Activated naive CD8-positive, alpha-beta T cell treated with anti-CD3 and anti-CD28 coated beads, Interleukin-2, amount 10 ng/mL, durations not matched to agents 7 days and 5 days (primary cell): Measurements from ENCODE around the gene SCART1. TPM values are rescaled to one million over a fixed set of nuclear protein-coding genes. Genes with fewer than 3 reads are reported as not detected.
A peak's percentile ranks its signal among the peaks of the same experiment; 100 is the strongest.
"Not testable (repeated sequence)": the region's sequence is repeated elsewhere in the genome, so short reads cannot be mapped to it uniquely, and the experiment has no call there.

Experiments
- ATAC-seq: fragments of 150-1000 bp; cut with Tn5 transposase; one replicate; pipeline ENCODE4 v1.10.0; 2021; ENCODE audit warnings: low read depth, moderate library complexity
- POLR2A ChIA-PET: fragments of 350-600 bp; sonication (Branson Sonifier 250); formaldehyde crosslinking; loops from one replicate; lab custom pipeline; 2021; ENCODE audit warnings: antibody characterized with exemption; lab: Charles Lee
- DNase-seq: peaks from one replicate; pipeline ENCODE4 v3.0.0; 2021
- H3K27ac Mint-ChIP-seq: one replicate; pipeline ENCODE4 v1.8.0; 2022; ENCODE audit warnings: mild to moderate bottlenecking, mixed read lengths
- H3K27me3 Mint-ChIP-seq: one replicate; pipeline ENCODE4 v1.8.0; 2022; ENCODE audit warnings: mild to moderate bottlenecking, moderate library complexity, mixed read lengths
- H3K36me3 Mint-ChIP-seq: one replicate; pipeline ENCODE4 v1.8.0; 2021; ENCODE audit warnings: mild to moderate bottlenecking, mixed read lengths
- H3K4me1 Mint-ChIP-seq: one replicate; pipeline ENCODE4 v1.8.0; 2021; ENCODE audit warnings: mixed read lengths
- H3K4me3 Mint-ChIP-seq: one replicate; pipeline ENCODE4 v1.8.0; 2022; ENCODE audit warnings: mild to moderate bottlenecking, moderate library complexity, mixed read lengths
- H3K9me3 Mint-ChIP-seq: one replicate; pipeline ENCODE4 v1.8.0; 2021; ENCODE audit warnings: mixed read lengths
- total RNA-seq, 2 experiments: library from RNA; stranded (reverse); gene quantifications; one replicate each; pipeline ENCODE4 v1.2.3, GENCODE V29; 2021

The SCART1 gene
- total RNA-seq, 2 experiments from 2014 or later: 5.7 to 6.3 TPM

GRCh38 chr10:133462512-133463305 lies 9.0 kb downstream of the SCART1 start:
- H3K36me3 Mint-ChIP-seq: no peaks in the 10 kb centered on the region
- POLR2A ChIA-PET: no interaction called here
- no peak overlapping the region for H3K27ac Mint-ChIP-seq
- no peaks in the 10 kb centered on the region for H3K4me1 Mint-ChIP-seq
- H3K27me3 Mint-ChIP-seq: no peaks in the 10 kb centered on the region
- DNase-seq: peak; percentile 20
- no peak overlapping the region for H3K4me3 Mint-ChIP-seq
- no peak for ATAC-seq
- no peaks in the 10 kb centered on the region for H3K9me3 Mint-ChIP-seq

GRCh38 chr10:133464582-133465031 lies 10.9 kb downstream of the SCART1 start:
- ATAC-seq: no peak
- Mint-ChIP-seq H3K27me3 (peaks cover 2% of the 10 kb centered on the region), H3K27ac (no peak overlapping the region), H3K36me3 (no peaks in the 10 kb centered on the region), H3K9me3 (peaks cover 3% of the 10 kb centered on the region), H3K4me3 (no peak overlapping the region), H3K4me1 (no peaks in the 10 kb centered on the region)
- POLR2A ChIA-PET: no interaction called here
- no peak for DNase-seq

GRCh38 chr10:133465191-133465949 lies 11.6 kb downstream of the SCART1 start:
- ATAC-seq: no peak
- no peaks in the 10 kb centered on the region for H3K36me3 Mint-ChIP-seq
- H3K27ac Mint-ChIP-seq: no peak overlapping the region
- H3K4me1 Mint-ChIP-seq: no peaks in the 10 kb centered on the region
- H3K4me3 Mint-ChIP-seq: no peak overlapping the region
- H3K9me3 Mint-ChIP-seq: peaks cover 3% of the 10 kb centered on the region
- DNase-seq: no peak
- H3K27me3 Mint-ChIP-seq: peaks cover 2% of the 10 kb centered on the region
- POLR2A ChIA-PET: no interaction called here

- no peak overlapping the region for H3K4me3 Mint-ChIP-seq
- POLR2A ChIA-PET: no interaction called here
- DNase-seq (no peak), ATAC-seq (no peak)
- no peaks in the 10 kb centered on the region for H3K36me3 Mint-ChIP-seq
- peaks cover 3% of the 10 kb centered on the region for H3K9me3 Mint-ChIP-seq
- H3K4me1 Mint-ChIP-seq: no peaks in the 10 kb centered on the region
- peaks cover 2% of the 10 kb centered on the region for H3K27me3 Mint-ChIP-seq
- H3K27ac Mint-ChIP-seq: no peak overlapping the region
These were observed 12.3 kb downstream of the SCART1 start for GRCh38 chr10:133465950-133466474.

GRCh38 chr10:133466683-133467275 lies 13.0 kb downstream of the SCART1 start:
- Mint-ChIP-seq H3K27me3 (peaks cover 2% of the 10 kb centered on the region), H3K4me3 (no peak overlapping the region), H3K9me3 (peaks cover 3% of the 10 kb centered on the region), H3K4me1 (no peaks in the 10 kb centered on the region), H3K36me3 (no peaks in the 10 kb centered on the region), H3K27ac (no peak overlapping the region)
- ATAC-seq (no peak), DNase-seq (no peak)
- POLR2A ChIA-PET: no interaction called here

- no peaks in the 10 kb centered on the region for H3K4me1 Mint-ChIP-seq
- H3K27me3 Mint-ChIP-seq: peaks cover 2% of the 10 kb centered on the region
- H3K27ac Mint-ChIP-seq: no peak overlapping the region
- no peaks in the 10 kb centered on the region for H3K36me3 Mint-ChIP-seq
- DNase-seq: no peak
- no peak overlapping the region for H3K4me3 Mint-ChIP-seq
- peaks cover 3% of the 10 kb centered on the region for H3K9me3 Mint-ChIP-seq
- ATAC-seq: no peak
- POLR2A ChIA-PET: no interaction called here
These were observed 13.7 kb downstream of the SCART1 start for GRCh38 chr10:133467286-133467911.

GRCh38 chr10:133469205-133469604 lies 15.5 kb downstream of the SCART1 start:
- H3K4me3 Mint-ChIP-seq, H3K9me3 Mint-ChIP-seq, H3K27ac Mint-ChIP-seq, DNase-seq, H3K27me3 Mint-ChIP-seq, H3K4me1 Mint-ChIP-seq, ATAC-seq, H3K36me3 Mint-ChIP-seq, POLR2A ChIA-PET: not testable (repeated sequence)

GRCh38 chr10:133471300-133472109 lies 17.8 kb downstream of the SCART1 start:
- POLR2A ChIA-PET: no interaction called here
- no peak for DNase-seq

GRCh38 chr10:133473270-133473669 lies 19.5 kb downstream of the SCART1 start:
- POLR2A ChIA-PET: no interaction called here
- Mint-ChIP-seq H3K27ac (no peak overlapping the region), H3K27me3 (peaks cover 3% of the 10 kb centered on the region), H3K9me3 (peaks cover 3% of the 10 kb centered on the region), H3K4me1 (peaks cover 23% of the 10 kb centered on the region), H3K36me3 (no peaks in the 10 kb centered on the region), H3K4me3 (no peak overlapping the region)
- no peak for ATAC-seq
- no peak for DNase-seq

More at GRCh38 chr10:133471300-133472109, 17.8 kb downstream of the SCART1 start:
- Mint-ChIP-seq H3K36me3 (no peaks in the 10 kb centered on the region), H3K4me1 (peaks cover 23% of the 10 kb centered on the region), H3K4me3 (no peak overlapping the region), H3K9me3 (peaks cover 3% of the 10 kb centered on the region), H3K27ac (no peak overlapping the region), H3K27me3 (peaks cover 2% of the 10 kb centered on the region)
- no peak for ATAC-seq

- Mint-ChIP-seq H3K4me1 (peaks cover 23% of the 10 kb centered on the region), H3K36me3 (no peaks in the 10 kb centered on the region), H3K27me3 (peaks cover 2% of the 10 kb centered on the region), H3K9me3 (peaks cover 3% of the 10 kb centered on the region), H3K4me3 (no peak overlapping the region), H3K27ac (no peak overlapping the region)
- no peak for DNase-seq
- POLR2A ChIA-PET: no interaction called here
- ATAC-seq: no peak
These were observed 20.3 kb downstream of the SCART1 start for GRCh38 chr10:133474027-133474426.

- H3K4me1 Mint-ChIP-seq: peaks cover 23% of the 10 kb centered on the region
- peaks cover 2% of the 10 kb centered on the region for H3K27me3 Mint-ChIP-seq
- H3K4me3 Mint-ChIP-seq: peak overlapping the region; percentile 49
- DNase-seq (no peak), ATAC-seq (no peak)
- POLR2A ChIA-PET: no interaction called here
- no peaks in the 10 kb centered on the region for H3K36me3 Mint-ChIP-seq
- H3K9me3 Mint-ChIP-seq: no peaks in the 10 kb centered on the region
- peak overlapping the region; percentile 71 for H3K27ac Mint-ChIP-seq
These were observed 21.1 kb downstream of the SCART1 start for GRCh38 chr10:133474665-133475424.

- POLR2A ChIA-PET: no interaction called here
- Mint-ChIP-seq H3K4me3 (peak overlapping the region; percentile 49), H3K27me3 (peaks cover 2% of the 10 kb centered on the region), H3K27ac (peak overlapping the region; percentile 71), H3K36me3 (no peaks in the 10 kb centered on the region), H3K4me1 (peaks cover 23% of the 10 kb centered on the region), H3K9me3 (no peaks in the 10 kb centered on the region)
- peak; percentile 62 for ATAC-seq
- no peak for DNase-seq
These were observed 21.6 kb downstream of the SCART1 start for GRCh38 chr10:133475425-133475734.
